ENCODE measurements around the gene LARGE1.

LARGE1 gene

DNA sequence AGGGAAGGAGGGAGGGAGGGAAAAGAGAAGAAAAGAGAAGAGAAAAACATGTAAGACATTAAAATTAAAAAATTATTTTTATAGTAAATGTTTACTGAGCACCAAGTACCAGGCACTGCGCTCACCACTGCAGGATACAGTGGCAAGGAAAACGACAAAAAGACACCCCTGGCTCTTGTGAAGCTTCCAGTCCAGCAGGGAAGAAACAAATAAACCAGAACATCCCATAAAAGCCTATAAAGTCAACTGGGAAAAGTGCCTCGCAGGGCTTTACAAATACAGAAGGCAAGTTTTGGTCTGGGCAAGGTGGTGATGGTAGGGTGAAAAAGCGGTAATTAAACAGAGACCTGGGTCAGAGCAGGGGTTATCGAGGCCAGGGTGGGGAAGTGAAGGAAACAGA, 33.6 kb downstream of the LARGE1 start:
- DNase-seq (ENCODE audit: low read depth in 1 of 2, low spot score in 1 of 2), result no peak

DNA sequence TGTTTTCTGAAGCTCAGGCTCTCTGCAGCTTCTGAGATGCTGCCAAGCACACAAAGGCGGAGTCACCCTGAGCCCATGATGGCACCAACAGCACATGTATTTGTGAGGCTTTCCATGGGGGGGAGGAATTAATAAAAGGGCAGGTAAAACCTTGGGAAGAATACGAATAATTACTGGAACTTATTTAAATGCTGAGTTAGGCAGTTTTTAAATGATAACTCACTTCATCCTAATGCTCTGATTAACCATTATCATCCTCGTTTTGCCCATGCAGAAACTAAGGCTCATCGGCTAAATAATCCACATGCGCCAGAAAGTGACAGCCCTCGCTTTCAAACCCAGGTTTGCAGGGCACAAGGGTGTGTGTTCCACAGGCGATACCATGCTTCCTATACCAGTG, 35.4 kb downstream of the LARGE1 start:
- DNase-seq (ENCODE audit: low read depth in 1 of 2, low spot score in 1 of 2), result no peak

- DNase-seq (ENCODE audit: low read depth in 1 of 2, low spot score in 1 of 2), result no peak
Measured at GRCh38 chr22:33883961-33884808, 36.1 kb downstream of the LARGE1 start.

- no peak for DNase-seq (ENCODE audit: low read depth in 1 of 2, low spot score in 1 of 2)
Measured at GRCh38 chr22:33883561-33883960, 36.7 kb downstream of the LARGE1 start.

GRCh38 chr22:33882991-33883390, 37.3 kb downstream of the LARGE1 start:
- no peak for DNase-seq (ENCODE audit: low read depth in 1 of 2, low spot score in 1 of 2)

GRCh38 chr22:33880986-33881385, 39.3 kb downstream of the LARGE1 start:
- no peak for DNase-seq (ENCODE audit: low read depth in 1 of 2, low spot score in 1 of 2)

- no peak for DNase-seq (ENCODE audit: low read depth in 1 of 2, low spot score in 1 of 2)
Measured at GRCh38 chr22:33879796-33880195, 40.5 kb downstream of the LARGE1 start.

- DNase-seq (ENCODE audit: low read depth in 1 of 2, low spot score in 1 of 2), result no peak
Measured at GRCh38 chr22:33875316-33875715, 45.0 kb downstream of the LARGE1 start.

- no peak for DNase-seq (ENCODE audit: low read depth in 1 of 2, low spot score in 1 of 2)
Measured at GRCh38 chr22:33874206-33874605, 46.1 kb downstream of the LARGE1 start.

GRCh38 chr22:33873666-33874065, 46.6 kb downstream of the LARGE1 start:
- DNase-seq (ENCODE audit: low read depth in 1 of 2, low spot score in 1 of 2), result no peak

DNA sequence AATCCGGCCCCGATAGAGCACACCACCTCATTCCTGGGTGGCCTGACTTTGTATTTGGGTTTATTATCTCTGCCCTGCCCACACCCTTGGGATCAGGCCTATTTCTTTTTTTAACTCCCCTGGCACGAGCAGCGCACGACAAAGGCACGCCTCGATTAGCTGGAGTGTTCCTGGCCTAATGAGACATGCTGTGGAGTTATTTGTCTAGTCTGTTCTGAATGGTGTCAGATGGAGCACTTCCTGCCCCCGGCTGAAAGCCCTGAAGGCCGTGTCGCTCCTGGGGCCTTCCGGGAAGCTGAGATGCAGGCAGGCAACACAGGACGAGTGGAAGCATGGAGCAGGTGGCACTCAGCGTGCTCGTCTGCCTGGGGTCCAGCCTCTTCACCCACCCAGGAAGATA, 47.1 kb downstream of the LARGE1 start:
- DNase-seq (ENCODE audit: low read depth in 1 of 2, low spot score in 1 of 2), result no peak

DNA sequence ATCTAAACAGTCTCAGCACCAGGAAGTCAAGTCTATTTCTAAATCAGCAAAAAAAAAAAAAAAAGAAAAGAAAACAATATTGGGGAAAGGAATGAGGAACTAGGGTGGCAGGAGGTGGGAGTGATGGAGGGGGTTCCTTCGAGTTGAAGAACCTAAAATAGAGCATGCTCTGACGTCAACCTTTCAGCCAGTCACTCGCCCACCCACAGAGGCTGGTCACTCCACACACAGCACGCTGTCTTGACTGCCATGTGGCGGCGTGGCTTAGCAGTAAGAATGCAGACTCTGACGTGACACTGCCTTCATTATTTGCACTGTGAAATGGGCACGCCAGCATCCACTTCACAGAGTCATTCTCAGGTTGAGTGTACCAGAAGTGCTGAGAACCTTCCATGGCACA, 48.3 kb downstream of the LARGE1 start:
- no peak for DNase-seq (ENCODE audit: low read depth in 1 of 2, low spot score in 1 of 2)

DNA sequence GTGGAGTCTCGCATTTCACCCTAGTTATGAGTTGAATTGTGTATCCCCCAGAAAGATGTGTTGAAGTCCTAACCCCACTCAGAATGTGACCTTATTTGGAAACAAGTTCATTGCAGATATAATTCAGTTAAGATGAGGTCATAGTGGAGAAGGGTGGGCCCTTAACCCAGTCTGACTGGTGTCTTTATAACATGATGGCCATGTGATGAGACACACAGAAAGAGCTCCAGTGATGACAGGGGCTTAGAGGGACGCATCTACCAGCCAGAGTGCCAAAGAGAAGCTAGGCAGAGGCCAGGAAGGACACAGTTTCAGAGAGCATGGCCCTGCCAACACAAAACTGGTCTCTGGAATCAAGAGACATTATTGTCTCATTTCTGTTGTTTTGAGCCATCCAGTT, 50.3 kb downstream of the LARGE1 start:
- DNase-seq (ENCODE audit: low read depth in 1 of 2, low spot score in 1 of 2), result no peak

- DNase-seq (ENCODE audit: low read depth in 1 of 2, low spot score in 1 of 2), result no peak
Measured at GRCh38 chr22:33867971-33868370, 52.3 kb downstream of the LARGE1 start.

DNA sequence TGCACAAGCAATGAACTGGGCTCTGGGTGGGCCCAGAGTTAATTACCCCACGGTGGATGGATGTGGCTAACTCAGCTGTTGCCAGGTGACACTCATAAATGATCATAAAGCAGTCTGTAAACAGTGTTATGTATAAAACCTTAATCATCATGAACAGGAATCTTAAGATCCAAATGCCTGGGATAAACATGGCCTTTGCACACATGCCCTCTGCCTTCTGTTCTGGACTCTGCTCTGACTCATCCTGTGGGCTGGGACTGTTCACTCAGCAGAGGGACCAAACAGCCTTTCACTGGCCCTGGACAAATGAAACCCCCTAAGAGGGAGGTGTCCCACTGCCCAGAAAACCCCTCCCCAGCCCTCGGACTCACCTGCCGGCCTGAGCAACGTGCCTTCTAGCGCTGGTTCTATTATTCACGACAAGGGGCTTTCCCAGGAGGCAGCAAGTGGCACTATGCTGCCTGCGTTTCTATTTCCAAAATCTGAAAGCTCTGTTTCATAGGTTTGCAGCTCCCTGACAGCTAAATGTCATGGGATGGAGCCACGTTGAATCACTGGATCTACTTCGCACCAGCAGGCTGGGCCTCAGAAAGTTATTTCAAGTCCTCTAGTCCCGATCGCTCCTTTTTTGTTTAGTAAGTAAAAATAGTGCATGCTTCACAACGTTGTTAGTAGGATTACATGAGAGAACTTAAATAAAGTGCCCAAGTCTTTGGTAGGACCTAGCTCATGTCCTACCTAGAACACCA, 53.0 kb downstream of the LARGE1 start:
- DNase-seq (ENCODE audit: low read depth in 1 of 2, low spot score in 1 of 2), result no peak

- DNase-seq (ENCODE audit: low read depth in 1 of 2, low spot score in 1 of 2), result no peak
Measured at GRCh38 chr22:33866511-33866910, 53.8 kb downstream of the LARGE1 start.

DNA sequence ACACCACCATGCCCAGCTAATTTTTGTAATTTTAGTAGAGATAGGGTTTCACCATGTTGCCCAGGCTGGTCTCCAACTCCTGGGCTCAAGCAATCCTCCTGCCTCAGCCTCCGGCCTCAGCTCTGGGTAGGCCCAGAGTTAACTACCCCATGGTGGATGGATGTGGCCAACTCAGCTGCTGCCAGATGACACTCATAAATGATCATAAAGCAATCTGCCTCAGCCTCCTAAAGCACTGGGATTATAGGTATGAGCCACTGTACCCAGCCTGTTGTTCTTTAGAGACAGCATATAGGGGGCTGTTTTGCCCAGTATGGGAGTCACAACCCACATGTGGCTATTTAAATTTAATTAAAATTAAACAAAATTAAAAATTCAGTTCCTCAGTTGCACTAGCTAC, 54.3 kb downstream of the LARGE1 start:
- no peak for DNase-seq (ENCODE audit: low read depth in 1 of 2, low spot score in 1 of 2)

DNA sequence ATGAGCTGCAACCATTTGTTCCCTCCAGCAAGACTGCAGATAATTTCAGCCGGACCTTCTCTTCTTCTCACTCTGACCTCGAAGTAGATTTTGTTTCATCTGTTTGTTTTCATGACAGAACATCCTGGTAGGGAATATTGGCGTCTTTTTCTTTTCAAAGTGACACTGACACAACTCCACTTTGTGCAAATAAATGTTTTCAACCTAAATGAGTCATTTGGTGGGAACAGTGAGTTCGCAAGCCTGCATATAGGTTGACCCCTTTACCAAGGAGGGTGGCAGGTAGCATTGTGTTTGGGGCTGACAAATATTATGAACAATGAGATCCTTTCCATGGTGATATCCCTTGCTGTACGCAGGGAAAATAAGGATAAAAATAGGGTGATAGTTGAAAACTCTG, 55.0 kb downstream of the LARGE1 start:
- no peak for DNase-seq (ENCODE audit: low read depth in 1 of 2, low spot score in 1 of 2)

GRCh38 chr22:33864723-33865130, 55.5 kb downstream of the LARGE1 start:
- DNase-seq (ENCODE audit: low read depth in 1 of 2, low spot score in 1 of 2), result no peak

DNA sequence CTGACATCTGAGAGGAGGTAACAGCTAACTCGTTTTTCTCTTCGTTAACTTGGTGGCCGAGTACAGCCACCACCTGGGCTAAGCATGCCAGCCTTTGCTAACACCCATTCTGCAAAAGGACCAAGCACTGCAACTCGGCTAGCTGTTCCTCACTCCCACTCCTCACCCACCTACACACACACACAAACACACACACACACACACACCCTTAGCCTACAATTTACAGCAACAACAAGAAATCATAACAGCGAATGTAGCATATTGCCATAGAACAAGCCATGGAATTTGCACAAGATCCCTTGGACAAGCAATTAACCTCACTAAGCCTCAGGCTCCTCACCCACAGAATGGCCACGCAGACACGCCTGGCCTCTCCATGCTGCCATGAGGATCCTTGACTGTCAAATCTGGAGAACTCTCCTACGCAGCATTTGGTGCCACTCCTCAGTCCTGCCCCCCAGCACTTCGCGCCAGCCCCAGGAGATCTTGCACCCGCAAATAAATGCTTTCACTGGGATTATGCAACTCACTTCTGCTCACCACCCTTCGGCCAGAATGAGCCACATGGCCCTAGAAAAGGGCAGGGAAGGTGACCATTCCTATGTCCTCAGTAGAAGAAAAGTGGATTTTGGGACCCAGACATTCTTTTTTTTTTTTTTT, 58.9 kb downstream of the LARGE1 start:
- no peak for DNase-seq (ENCODE audit: low read depth in 1 of 2, low spot score in 1 of 2)

- no peak for DNase-seq (ENCODE audit: low read depth in 1 of 2, low spot score in 1 of 2)
Measured at GRCh38 chr22:33860386-33860785, 59.9 kb downstream of the LARGE1 start.

DNA sequence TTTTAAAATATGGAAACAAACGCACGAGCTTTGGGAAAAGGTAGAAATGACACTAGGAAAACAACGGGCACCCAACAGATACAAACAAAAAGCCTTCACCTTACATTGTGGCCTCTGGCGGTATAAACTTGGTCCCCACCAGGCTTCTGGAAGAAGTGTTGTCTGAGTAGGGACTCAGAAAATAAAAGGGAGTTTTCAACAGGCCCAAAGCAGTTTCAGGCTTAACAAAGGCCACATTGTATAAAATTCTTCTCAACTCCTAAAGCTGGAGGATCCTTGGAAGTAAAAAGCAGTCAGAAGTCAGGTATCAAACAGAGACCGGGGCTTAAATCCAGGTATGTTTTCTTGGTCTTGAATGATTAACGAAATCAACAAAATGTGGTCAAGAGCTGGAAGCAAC, 61.0 kb downstream of the LARGE1 start:
- DNase-seq (ENCODE audit: low read depth in 1 of 2, low spot score in 1 of 2), result no peak

Measured in stimulated activated CD4-positive, alpha-beta T cell treated with anti-CD3 and anti-CD28 coated beads, Interleukin-15, amount 100 ng/mL, for 1 hour (primary cell).